GM12878 (cell line): Measurements from ENCODE around the gene DCLK2.

ENCODE experiments used
- CTCF ChIP-seq, 3 experiments: IDR thresholded peaks in 2 of 3; conservative IDR thresholded peaks in 1 of 3; 2 replicates each; pipeline ENCODE4 v1.5.1; 2011; ENCODE audit warnings: low read depth in 3 of 3, low read length in 3 of 3, mild to moderate bottlenecking in 3 of 3, control low read depth in 2 of 3, moderate library complexity in 2 of 3, inconsistent platforms in 1 of 3, mixed read lengths in 1 of 3; ENCODE audit not compliant: control insufficient read depth in 2 of 3, insufficient read depth in 1 of 3; ENCODE audit errors: extremely low read depth in 1 of 3
- EP300 ChIP-seq, 2 experiments: fragments of 150-350 bp in 1 of 2; IDR thresholded peaks; 2 replicates each; pipeline ENCODE4 v1.6.1; 2011 to 2012; ENCODE audit warnings: low read depth in 2 of 2, low read length in 2 of 2, borderline replicate concordance in 1 of 2, improper control_type of control experiment in 1 of 2, inconsistent platforms in 1 of 2; ENCODE audit not compliant: control insufficient read depth in 1 of 2
- ESRRA ChIP-seq: IDR thresholded peaks from 2 replicates; pipeline ENCODE4 v1.6.1; 2012; ENCODE audit warnings: mild to moderate bottlenecking, low read length, improper control_type of control experiment
- EZH2 ChIP-seq: IDR thresholded peaks from 2 replicates; pipeline ENCODE4 v1.6.1; 2012; ENCODE audit warnings: low read depth, mild to moderate bottlenecking, control low read depth, inconsistent platforms, low read length, borderline replicate concordance; ENCODE audit not compliant: control insufficient read depth
- MXI1 ChIP-seq: fragments of 150-350 bp; IDR thresholded peaks from 2 replicates; pipeline ENCODE4 v1.6.1; 2011; ENCODE audit warnings: low read depth, mild to moderate bottlenecking, inconsistent platforms, low read length, improper control_type of control experiment
- POLR2A ChIP-seq: IDR thresholded peaks from 2 replicates; pipeline ENCODE4 v1.6.1; 2011; ENCODE audit warnings: low read depth, mild to moderate bottlenecking, low read length
- SIN3A ChIP-seq: IDR thresholded peaks from 2 replicates; pipeline ENCODE4 v1.6.1; 2012; ENCODE audit warnings: low read depth, low read length, improper control_type of control experiment
- SMC3 ChIP-seq: IDR thresholded peaks from 2 replicates; pipeline ENCODE4 v1.6.1; 2011; ENCODE audit warnings: low read length, improper control_type of control experiment, borderline replicate concordance
- YY1 ChIP-seq: IDR thresholded peaks from 2 replicates; pipeline ENCODE4 v1.6.1; 2011; ENCODE audit warnings: low read depth, mild to moderate bottlenecking, low read length
- ZNF24 ChIP-seq: fragments of 450-650 bp; IDR thresholded peaks from 2 replicates; pipeline ENCODE4 v1.6.1; 2017; ENCODE audit warnings: antibody characterized with exemption, mild to moderate bottlenecking
- ZZZ3 ChIP-seq: IDR thresholded peaks from 2 replicates; pipeline ENCODE4 v1.6.1; 2011; ENCODE audit warnings: low read depth; ENCODE audit not compliant: control insufficient read depth, insufficient read length

- TF ChIP-seq CTCF (IDR thresholded peaks at IDR 0.05 in 2 of 3, conservative IDR thresholded peaks at IDR 0.05 in 1 of 3; ENCODE audit: control insufficient read depth in 2 of 3, extremely low read depth in 1 of 3, insufficient read depth in 1 of 3, low read depth in 3 of 3, low read length in 3 of 3) = no peak
- TF ChIP-seq SIN3A = no peak
- no peak for TF ChIP-seq EP300 (IDR thresholded peaks at IDR 0.05; ENCODE audit: borderline replicate concordance in 1 of 2, control insufficient read depth in 1 of 2, low read depth in 2 of 2, low read length in 2 of 2)
- no peak for TF ChIP-seq ZZZ3
- TF ChIP-seq MXI1 = no peak
- TF ChIP-seq ESRRA = no peak
- no peak for TF ChIP-seq SMC3
- TF ChIP-seq EZH2 = no peak
- no peak for TF ChIP-seq YY1
- no peak for TF ChIP-seq ZNF24
- TF ChIP-seq POLR2A = no peak
Measured at GRCh38 chr4:150070464-150071170, 7.6 kb upstream of the DCLK2 start.
